ENCODE measurements around the gene ARID1B.

DNA sequence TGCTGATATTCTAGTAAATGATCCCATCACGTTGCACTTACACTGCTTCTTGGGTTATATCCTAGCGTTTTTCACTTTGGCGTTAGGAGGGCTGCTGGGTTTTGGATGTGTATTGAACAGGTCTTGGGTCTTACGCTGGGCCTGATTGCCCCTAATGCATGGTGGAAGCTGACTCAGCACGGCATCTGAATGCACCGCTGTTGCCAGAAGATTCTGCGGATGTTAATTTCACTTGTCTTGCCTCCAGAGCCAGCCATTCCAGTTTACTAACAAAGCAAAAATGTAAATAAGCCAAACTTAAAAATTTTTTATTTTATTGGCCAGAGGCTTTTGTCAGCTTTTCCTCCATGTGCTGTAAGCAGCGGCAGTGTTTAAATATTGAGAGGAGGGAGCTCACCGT lies 312.7 kb downstream of the ARID1B start:
- TF ChIP-seq, protein P1, sequence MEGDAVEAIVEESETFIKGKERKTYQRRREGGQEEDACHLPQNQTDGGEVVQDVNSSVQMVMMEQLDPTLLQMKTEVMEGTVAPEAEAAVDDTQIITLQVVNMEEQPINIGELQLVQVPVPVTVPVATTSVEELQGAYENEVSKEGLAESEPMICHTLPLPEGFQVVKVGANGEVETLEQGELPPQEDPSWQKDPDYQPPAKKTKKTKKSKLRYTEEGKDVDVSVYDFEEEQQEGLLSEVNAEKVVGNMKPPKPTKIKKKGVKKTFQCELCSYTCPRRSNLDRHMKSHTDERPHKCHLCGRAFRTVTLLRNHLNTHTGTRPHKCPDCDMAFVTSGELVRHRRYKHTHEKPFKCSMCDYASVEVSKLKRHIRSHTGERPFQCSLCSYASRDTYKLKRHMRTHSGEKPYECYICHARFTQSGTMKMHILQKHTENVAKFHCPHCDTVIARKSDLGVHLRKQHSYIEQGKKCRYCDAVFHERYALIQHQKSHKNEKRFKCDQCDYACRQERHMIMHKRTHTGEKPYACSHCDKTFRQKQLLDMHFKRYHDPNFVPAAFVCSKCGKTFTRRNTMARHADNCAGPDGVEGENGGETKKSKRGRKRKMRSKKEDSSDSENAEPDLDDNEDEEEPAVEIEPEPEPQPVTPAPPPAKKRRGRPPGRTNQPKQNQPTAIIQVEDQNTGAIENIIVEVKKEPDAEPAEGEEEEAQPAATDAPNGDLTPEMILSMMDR (IDR thresholded peaks at IDR 0.05), result no peak
- TF ChIP-seq, protein P2, sequence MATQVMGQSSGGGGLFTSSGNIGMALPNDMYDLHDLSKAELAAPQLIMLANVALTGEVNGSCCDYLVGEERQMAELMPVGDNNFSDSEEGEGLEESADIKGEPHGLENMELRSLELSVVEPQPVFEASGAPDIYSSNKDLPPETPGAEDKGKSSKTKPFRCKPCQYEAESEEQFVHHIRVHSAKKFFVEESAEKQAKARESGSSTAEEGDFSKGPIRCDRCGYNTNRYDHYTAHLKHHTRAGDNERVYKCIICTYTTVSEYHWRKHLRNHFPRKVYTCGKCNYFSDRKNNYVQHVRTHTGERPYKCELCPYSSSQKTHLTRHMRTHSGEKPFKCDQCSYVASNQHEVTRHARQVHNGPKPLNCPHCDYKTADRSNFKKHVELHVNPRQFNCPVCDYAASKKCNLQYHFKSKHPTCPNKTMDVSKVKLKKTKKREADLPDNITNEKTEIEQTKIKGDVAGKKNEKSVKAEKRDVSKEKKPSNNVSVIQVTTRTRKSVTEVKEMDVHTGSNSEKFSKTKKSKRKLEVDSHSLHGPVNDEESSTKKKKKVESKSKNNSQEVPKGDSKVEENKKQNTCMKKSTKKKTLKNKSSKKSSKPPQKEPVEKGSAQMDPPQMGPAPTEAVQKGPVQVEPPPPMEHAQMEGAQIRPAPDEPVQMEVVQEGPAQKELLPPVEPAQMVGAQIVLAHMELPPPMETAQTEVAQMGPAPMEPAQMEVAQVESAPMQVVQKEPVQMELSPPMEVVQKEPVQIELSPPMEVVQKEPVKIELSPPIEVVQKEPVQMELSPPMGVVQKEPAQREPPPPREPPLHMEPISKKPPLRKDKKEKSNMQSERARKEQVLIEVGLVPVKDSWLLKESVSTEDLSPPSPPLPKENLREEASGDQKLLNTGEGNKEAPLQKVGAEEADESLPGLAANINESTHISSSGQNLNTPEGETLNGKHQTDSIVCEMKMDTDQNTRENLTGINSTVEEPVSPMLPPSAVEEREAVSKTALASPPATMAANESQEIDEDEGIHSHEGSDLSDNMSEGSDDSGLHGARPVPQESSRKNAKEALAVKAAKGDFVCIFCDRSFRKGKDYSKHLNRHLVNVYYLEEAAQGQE (IDR thresholded peaks at IDR 0.05; ENCODE audit: insufficient read depth in 1 of 2, low read depth in 2 of 2, low read length in 1 of 2), result no peak
- no peak for TF ChIP-seq POLR2AphosphoS5 (IDR thresholded peaks at IDR 0.05; ENCODE audit: low read depth, low read length)
- no peak for TF ChIP-seq TCF7L2 (IDR thresholded peaks at IDR 0.05; ENCODE audit: low read depth, low read length)
- no peak for TF ChIP-seq SIN3A (IDR thresholded peaks at IDR 0.05; ENCODE audit: borderline replicate concordance, insufficient read depth, low read depth, low read length)
